ENCODE results near the gene MYL12A.

DNA sequence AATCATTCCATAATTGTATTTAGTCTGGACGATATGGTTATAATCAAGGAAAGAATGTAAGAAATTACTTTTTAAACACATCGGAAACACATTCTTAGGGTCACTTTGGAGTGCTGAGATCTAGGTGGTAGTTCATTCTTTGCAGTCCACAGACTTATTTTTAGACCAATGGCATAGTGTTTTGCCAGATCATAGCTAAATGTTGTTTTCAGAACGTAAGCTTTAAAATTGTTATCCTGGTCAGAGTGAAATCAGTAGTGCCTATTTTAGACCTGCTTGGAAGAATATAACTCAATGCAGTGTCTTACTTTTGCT lies 4.3 kb downstream of the MYL12A start:
- no peak for TF ChIP-seq PHF8 (conservative IDR thresholded peaks at IDR 0.05; ENCODE audit: low read depth, low read length)
- TF ChIP-seq CHD1 (IDR thresholded peaks at IDR 0.05; ENCODE audit: low read depth, low read length) = no peak
- TF ChIP-seq EZH2 (IDR thresholded peaks at IDR 0.05; ENCODE audit: low read depth, low read length, severe bottlenecking) = no peak
- no peak for TF ChIP-seq BACH1 (IDR thresholded peaks at IDR 0.05; ENCODE audit: low read length)
- TF ChIP-seq, protein P1, sequence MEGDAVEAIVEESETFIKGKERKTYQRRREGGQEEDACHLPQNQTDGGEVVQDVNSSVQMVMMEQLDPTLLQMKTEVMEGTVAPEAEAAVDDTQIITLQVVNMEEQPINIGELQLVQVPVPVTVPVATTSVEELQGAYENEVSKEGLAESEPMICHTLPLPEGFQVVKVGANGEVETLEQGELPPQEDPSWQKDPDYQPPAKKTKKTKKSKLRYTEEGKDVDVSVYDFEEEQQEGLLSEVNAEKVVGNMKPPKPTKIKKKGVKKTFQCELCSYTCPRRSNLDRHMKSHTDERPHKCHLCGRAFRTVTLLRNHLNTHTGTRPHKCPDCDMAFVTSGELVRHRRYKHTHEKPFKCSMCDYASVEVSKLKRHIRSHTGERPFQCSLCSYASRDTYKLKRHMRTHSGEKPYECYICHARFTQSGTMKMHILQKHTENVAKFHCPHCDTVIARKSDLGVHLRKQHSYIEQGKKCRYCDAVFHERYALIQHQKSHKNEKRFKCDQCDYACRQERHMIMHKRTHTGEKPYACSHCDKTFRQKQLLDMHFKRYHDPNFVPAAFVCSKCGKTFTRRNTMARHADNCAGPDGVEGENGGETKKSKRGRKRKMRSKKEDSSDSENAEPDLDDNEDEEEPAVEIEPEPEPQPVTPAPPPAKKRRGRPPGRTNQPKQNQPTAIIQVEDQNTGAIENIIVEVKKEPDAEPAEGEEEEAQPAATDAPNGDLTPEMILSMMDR (IDR thresholded peaks at IDR 0.05; ENCODE audit: control extremely low read depth in 1 of 3, insufficient read depth in 1 of 3, low read depth in 1 of 3, low read length in 3 of 3) = no peak
- no peak for TF ChIP-seq SP2 (IDR thresholded peaks at IDR 0.05; ENCODE audit: low read length)
- no peak for TF ChIP-seq HDAC6 (IDR thresholded peaks at IDR 0.05; ENCODE audit: low read depth, low read length)
- peak in 1 of 2 experiments; percentile 27; a peak in 1 of 3 replicates for TF ChIP-seq POLR2A (IDR thresholded peaks at IDR 0.05; ENCODE audit: control extremely low read depth in 1 of 2, low read depth in 2 of 2, low read length in 2 of 2)
- no peak for TF ChIP-seq POLR2AphosphoS5 (IDR thresholded peaks at IDR 0.05; ENCODE audit: low read depth, low read length)
- TF ChIP-seq MAFK (IDR thresholded peaks at IDR 0.05; ENCODE audit: low read depth, low read length) = no peak
- no peak for TF ChIP-seq HDAC2 (IDR thresholded peaks at IDR 0.05; ENCODE audit: borderline replicate concordance in 1 of 2, low read depth in 2 of 2, low read length in 2 of 2)
- TF ChIP-seq SIN3A (conservative IDR thresholded peaks at IDR 0.05 in 1 of 2, IDR thresholded peaks at IDR 0.05 in 1 of 2; ENCODE audit: low read depth in 1 of 2, low read length in 2 of 2) = no peak
- TF ChIP-seq GABPA (IDR thresholded peaks at IDR 0.05; ENCODE audit: borderline replicate concordance, insufficient read depth, low read length) = no peak
